Stomach (tissue), 9 donors: ENCODE measurements around the gene SLC51B. TPM values are rescaled to one million over a fixed set of nuclear protein-coding genes. Genes with fewer than 3 reads are reported as not detected.
"Not testable (repeated sequence)": the region's sequence is repeated elsewhere in the genome, so short reads cannot be mapped to it uniquely, and the experiment has no call there.

Source experiments
- DNase-seq, 2 donors: peaks; one replicate each; pipeline versions ENCODE4 v3.0.0 to v3.0.0-alpha.2; 2013 to 2019
- H3K27ac ChIP-seq, 5 donors: fragments of 200-600 bp in 4 of 5; sonication (generic) in 4 of 5; one replicate each; pipeline ENCODE4 v1.5.1; 2013 to 2019; ENCODE audit warnings: mild to moderate bottlenecking in 1 of 5, moderate library complexity in 1 of 5
- H3K27me3 ChIP-seq, 3 donors: fragments of 200-600 bp; sonication (generic); one replicate each; pipeline ENCODE4 v1.5.1; 2017 to 2019; ENCODE audit warnings: mixed run types in 1 of 3
- H3K36me3 ChIP-seq, 4 donors: fragments of 200-600 bp; sonication (generic); 1 replicate in 3 of 4; 2 replicates in 1 of 4; pipeline ENCODE4 v1.5.1; 2016 to 2019
- H3K4me1 ChIP-seq, 4 donors: fragments of 200-600 bp; sonication (generic); one replicate each; pipeline ENCODE4 v1.5.1; 2016 to 2019
- H3K4me3 ChIP-seq, 4 donors: fragments of 200-600 bp; sonication (generic) in 3 of 4; one replicate each; pipeline ENCODE4 v1.5.1; 2016 to 2019; ENCODE audit warnings: mild to moderate bottlenecking in 1 of 4
- H3K9me3 ChIP-seq, 4 donors: fragments of 200-600 bp; sonication (generic); one replicate each; pipeline ENCODE4 v1.5.1; 2016 to 2019
- CTCF ChIP-seq, 7 experiments: fragments of 450-650 bp in 4 of 7; fragments of 200-600 bp in 3 of 7; sonication (generic) in 3 of 7; IDR thresholded peaks; one replicate each; pipeline ENCODE4 v1.5.1; 2016 to 2019; ENCODE audit warnings: antibody characterized with exemption in 7 of 7, control low read depth in 2 of 7, mild to moderate bottlenecking in 1 of 7
- EP300 ChIP-seq: sonication (generic); formaldehyde crosslinking; IDR thresholded peaks from one replicate; pipeline ENCODE4 v1.6.1; 2017; ENCODE audit warnings: antibody characterized with exemption
- POLR2A ChIP-seq, 4 donors: fragments of 450-650 bp; IDR thresholded peaks; one replicate each; pipeline ENCODE4 v1.6.1; 2016; ENCODE audit warnings: antibody characterized with exemption in 4 of 4, control low read depth in 2 of 4, mild to moderate bottlenecking in 1 of 4, moderate library complexity in 1 of 4
- POLR2AphosphoS5 ChIP-seq, 3 donors: sonication (generic); formaldehyde crosslinking; IDR thresholded peaks; one replicate each; pipeline ENCODE4 v1.6.1; 2016; ENCODE audit warnings: antibody characterized with exemption in 3 of 3
- WGBS, 5 donors: extraction: QIAGEN DNeasy Blood & Tissue Kit in 3 of 5; methylation state at CpG; one replicate each; pipeline versions ENCODE4 v1.1.5 to v1.1.7; 2013 to 2018; 5-methylcytosine and 5-hydroxymethylcytosine counted together
- intact Hi-C: fragments of 100-400 bp; cut with DNase I; formaldehyde crosslinking; loops from one replicate; pipeline ENCODE4 v1.15.1; 2023; ENCODE audit warnings: low total_unique reads
- polyA plus RNA-seq, 3 donors: library from polyadenylated mRNA; stranded (reverse); fragments of 200-250 nt; gene quantifications; one replicate each; pipeline ENCODE4 v1.2.3, GENCODE V29; 2013
- total RNA-seq, 5 donors: library from RNA; depleted of rRNA; stranded (reverse); fragments of >200 nt; gene quantifications; one replicate each; pipeline versions ENCODE4 v1.1.0 to v1.2.3, GENCODE V29; 2014 to 2016
- donor health status: healthy with polysubstance abuse.
- donor health status: Bipolar disorder and iron deficiency.
- donor health status: healthy.

The SLC51B gene
- total and polyA plus RNA-seq, 8 donors = 0.38 to 19.7 (median 0.62) TPM; not detected in 5

- no peaks in the 10 kb centered on the region for H3K9me3 ChIP-seq
- DNase-seq = no peak
- TF ChIP-seq EP300 = no peak
- no peak for TF ChIP-seq POLR2AphosphoS5 (IDR thresholded peaks at IDR 0.05)
- no peak for TF ChIP-seq POLR2A (IDR thresholded peaks at IDR 0.05)
- no peak for TF ChIP-seq CTCF (IDR thresholded peaks at IDR 0.05)
- peaks cover 4 to 42% (median 22%) of the 10 kb centered on the region in 3 donors for H3K27me3 ChIP-seq
- no peak overlapping the region for H3K4me3 ChIP-seq
- no peaks in the 10 kb centered on the region for H3K36me3 ChIP-seq
- H3K27ac ChIP-seq = peak overlapping the region; percentile 22 to 88 (median 57)
- 62 to 75% (median 73%) methylated on average over 5 of the region's 5 CpGs for WGBS, 5 donors
- peaks cover 41 to 56% (median 45%) of the 10 kb centered on the region in 4 donors for H3K4me1 ChIP-seq
- intact Hi-C loops = no loop called here
Observed at GRCh38 chr15:65069779-65070546, 24.8 kb downstream of the SLC51B start.

- Histone ChIP-seq H3K4me1 (peaks cover 41 to 56% (median 45%) of the 10 kb centered on the region in 4 donors), H3K9me3 (no peaks in the 10 kb centered on the region), H3K27me3 (peaks cover 4 to 29% (median 22%) of the 10 kb centered on the region in 3 donors), H3K36me3 (no peaks in the 10 kb centered on the region), H3K4me3 (no peak overlapping the region), H3K27ac (peak overlapping the region in 4 of 5 donors; percentile 20 to 88 (median 62))
- peak in 1 of 2 donors; percentile 78 for DNase-seq
- intact Hi-C loops = no loop called here
- 36 to 56% (median 52%) methylated on average over 5 of the region's 5 CpGs for WGBS, 5 donors
- TF ChIP-seq CTCF (IDR thresholded peaks at IDR 0.05) (no peak), EP300 (no peak), POLR2AphosphoS5 (IDR thresholded peaks at IDR 0.05) (no peak), POLR2A (IDR thresholded peaks at IDR 0.05) (no peak)
Observed at GRCh38 chr15:65071381-65071811, 26.2 kb downstream of the SLC51B start.

- 54 to 80% (median 74%) methylated on average over 1 of the region's 1 CpG for WGBS, 5 donors
- Histone ChIP-seq H3K27me3 (peaks cover 4 to 29% (median 22%) of the 10 kb centered on the region in 3 donors), H3K9me3 (no peaks in the 10 kb centered on the region), H3K4me1 (peaks cover 41 to 54% (median 45%) of the 10 kb centered on the region in 4 donors), H3K36me3 (no peaks in the 10 kb centered on the region), H3K27ac (peak overlapping the region in 4 of 5 donors; percentile 20 to 88 (median 62)), H3K4me3 (no peak overlapping the region)
- peak in 1 of 2 donors; percentile 79 for DNase-seq
- TF ChIP-seq EP300 (no peak), POLR2AphosphoS5 (IDR thresholded peaks at IDR 0.05) (no peak), CTCF (IDR thresholded peaks at IDR 0.05) (no peak), POLR2A (IDR thresholded peaks at IDR 0.05) (no peak)
- intact Hi-C loops = no loop called here
Observed at GRCh38 chr15:65072027-65072426, 26.8 kb downstream of the SLC51B start.

GRCh38 chr15:65072617-65073016 is 27.4 kb downstream of the SLC51B start:
- no peak overlapping the region for H3K4me3 ChIP-seq
- H3K4me1 ChIP-seq = peaks cover 40 to 54% (median 45%) of the 10 kb centered on the region in 4 donors
- no peak for TF ChIP-seq POLR2A (IDR thresholded peaks at IDR 0.05)
- TF ChIP-seq POLR2AphosphoS5 (IDR thresholded peaks at IDR 0.05) = no peak
- no peak for TF ChIP-seq EP300
- TF ChIP-seq CTCF (IDR thresholded peaks at IDR 0.05) = no peak
- DNase-seq = no peak
- H3K9me3 ChIP-seq = no peaks in the 10 kb centered on the region
- 87 to 95% (median 91%) methylated on average over 3 of the region's 3 CpGs for WGBS, 5 donors
- H3K27me3 ChIP-seq = peaks cover 4 to 29% (median 22%) of the 10 kb centered on the region in 3 donors
- peak overlapping the region in 2 of 5 donors; percentile 66 to 88 for H3K27ac ChIP-seq
- no peaks in the 10 kb centered on the region for H3K36me3 ChIP-seq
- intact Hi-C loops = no loop called here

- intact Hi-C loops, H3K27ac ChIP-seq, H3K9me3 ChIP-seq, DNase-seq, H3K4me3 ChIP-seq, H3K36me3 ChIP-seq: not testable (repeated sequence)
- peaks cover 0 to 32% (median 15%) of the 10 kb centered on the region in 3 donors for H3K27me3 ChIP-seq
- 88 to 98% (median 95%) methylated on average over 4 to 17 of the region's 22 CpGs for WGBS, 5 donors
- H3K4me1 ChIP-seq = peaks cover 24 to 36% (median 31%) of the 10 kb centered on the region in 4 donors
Observed at GRCh38 chr15:65074946-65075345, 29.8 kb downstream of the SLC51B start.

- peaks cover 0 to 32% (median 15%) of the 10 kb centered on the region in 3 donors for H3K27me3 ChIP-seq
- H3K4me3 ChIP-seq, H3K27ac ChIP-seq, DNase-seq, H3K9me3 ChIP-seq, H3K36me3 ChIP-seq, intact Hi-C loops: not testable (repeated sequence)
- 71 to 81% (median 79%) methylated on average over 12 of the region's 12 CpGs for WGBS, 5 donors
- H3K4me1 ChIP-seq = peaks cover 16 to 27% (median 23%) of the 10 kb centered on the region in 4 donors
Observed at GRCh38 chr15:65075607-65076395, 30.6 kb downstream of the SLC51B start.
